A673 (cell line): Measurements from ENCODE around the gene GLI3. TPM values are rescaled to one million over a fixed set of nuclear protein-coding genes. Genes with fewer than 3 reads are reported as not detected.

ENCODE experiments used
- BruUV-seq: library from RNA; stranded (reverse); fragments of 400-500 nt; replicated peaks from 2 replicates; lab custom pipeline; 2021; lab: Mats Ljungman, UMichigan
- CTCF ChIA-PET: fragments of 300-600 bp; sonication (Branson Sonifier 250); formaldehyde crosslinking; loops from one replicate; lab custom pipeline; 2022; ENCODE audit warnings: antibody characterized with exemption; lab: Charles Lee
- POLR2A ChIA-PET: fragments of 300-600 bp; sonication (Branson Sonifier 250); formaldehyde crosslinking; loops from one replicate; lab custom pipeline; 2022; ENCODE audit warnings: antibody characterized with exemption; ENCODE audit not compliant: low non-redundant PET; lab: Charles Lee
- DNase-seq: peaks from one replicate; pipeline ENCODE4 v3.0.0-alpha.2; 2015; ENCODE audit warnings: low spot score
- H3K27ac ChIP-seq: fragments of 200-600 bp; sonication (generic); 2 replicates; pipeline ENCODE4 v1.5.1; 2016; ENCODE audit warnings: mixed run types, low read depth, mild to moderate bottlenecking, mixed read lengths, antibody characterized with exemption, low read length; ENCODE audit not compliant: poor library complexity, severe bottlenecking
- H3K27me3 ChIP-seq: fragments of 200-600 bp; sonication (generic); replicated peaks from 2 replicates; pipeline ENCODE4 v1.6.1; 2017; ENCODE audit warnings: mixed run types, low read depth, mild to moderate bottlenecking, mixed read lengths, antibody characterized with exemption, low read length; ENCODE audit not compliant: insufficient read depth, poor library complexity
- H3K36me3 ChIP-seq: fragments of 200-600 bp; sonication (generic); 2 replicates; pipeline ENCODE4 v1.6.1; 2016; ENCODE audit warnings: mixed run types, mild to moderate bottlenecking, mixed read lengths, antibody characterized with exemption, low read length; ENCODE audit not compliant: insufficient read depth, poor library complexity, severe bottlenecking
- H3K4me1 ChIP-seq: fragments of 200-600 bp; sonication (generic); 2 replicates; pipeline ENCODE4 v1.6.1; 2017; ENCODE audit warnings: mixed run types, mild to moderate bottlenecking, mixed read lengths, antibody characterized with exemption, low read length; ENCODE audit not compliant: insufficient read depth, poor library complexity, severe bottlenecking
- H3K4me3 ChIP-seq: fragments of 200-600 bp; sonication (generic); 2 replicates; pipeline ENCODE4 v1.5.1; 2016; ENCODE audit warnings: low read depth, mixed run types, mild to moderate bottlenecking, mixed read lengths, low read length; ENCODE audit not compliant: poor library complexity, severe bottlenecking
- H3K9me3 ChIP-seq: fragments of 200-600 bp; sonication (generic); 2 replicates; pipeline ENCODE4 v1.6.1; 2016; ENCODE audit warnings: mixed run types, low read depth, mild to moderate bottlenecking, mixed read lengths, antibody characterized with exemption, low read length; ENCODE audit not compliant: poor library complexity, severe bottlenecking
- EZH2 ChIP-seq: fragments of 200-600 bp; sonication (generic); IDR thresholded peaks from 2 replicates; pipeline ENCODE4 v1.6.1; 2017; ENCODE audit warnings: borderline replicate concordance, low read depth, mild to moderate bottlenecking, mixed read lengths, antibody characterized with exemption, low read length; ENCODE audit not compliant: poor library complexity, severe bottlenecking
- intact Hi-C: fragments of 100-400 bp; cut with micrococcal nuclease; formaldehyde crosslinking; loops from one replicate; pipeline ENCODE4 v1.10.0; 2022; ENCODE audit not compliant: unreplicated experiment
- total RNA-seq: library from RNA; stranded (reverse); gene quantifications from 2 replicates; pipeline ENCODE4 v1.2.3, GENCODE V29; 2021
- TF ChIP-seq, protein P1 (sequence below): fragments of 300-800, 200-600 bp; sonication (generic); conservative IDR thresholded peaks from 2 replicates; pipeline ENCODE4 v1.5.1; 2017; ENCODE audit warnings: low read depth, mild to moderate bottlenecking, antibody characterized with exemption, low read length, moderate library complexity, mixed read lengths

GLI3 gene
- total RNA-seq, 1 experiment from 2014 or later = 52.6 TPM

GRCh38 chr7:42025635-42026375 lies 211.2 kb downstream of the GLI3 start:
- no peaks in the 10 kb centered on the region for H3K9me3 ChIP-seq
- no TSS peak for BruUV-seq
- no peak for DNase-seq
- peaks cover 18% of the 10 kb centered on the region for H3K36me3 ChIP-seq
- no peaks in the 10 kb centered on the region for H3K27me3 ChIP-seq
- ChIA-PET POLR2A (no interaction called here), CTCF (interaction anchor here (1.3 kb wide), 1 partner anchor 85 kb away, joined by 3 read pairs; no protein-coding TSS in a partner anchor)
- peaks cover 12% of the 10 kb centered on the region for H3K4me1 ChIP-seq
- no peak for TF ChIP-seq EZH2
- TF ChIP-seq, protein P1, sequence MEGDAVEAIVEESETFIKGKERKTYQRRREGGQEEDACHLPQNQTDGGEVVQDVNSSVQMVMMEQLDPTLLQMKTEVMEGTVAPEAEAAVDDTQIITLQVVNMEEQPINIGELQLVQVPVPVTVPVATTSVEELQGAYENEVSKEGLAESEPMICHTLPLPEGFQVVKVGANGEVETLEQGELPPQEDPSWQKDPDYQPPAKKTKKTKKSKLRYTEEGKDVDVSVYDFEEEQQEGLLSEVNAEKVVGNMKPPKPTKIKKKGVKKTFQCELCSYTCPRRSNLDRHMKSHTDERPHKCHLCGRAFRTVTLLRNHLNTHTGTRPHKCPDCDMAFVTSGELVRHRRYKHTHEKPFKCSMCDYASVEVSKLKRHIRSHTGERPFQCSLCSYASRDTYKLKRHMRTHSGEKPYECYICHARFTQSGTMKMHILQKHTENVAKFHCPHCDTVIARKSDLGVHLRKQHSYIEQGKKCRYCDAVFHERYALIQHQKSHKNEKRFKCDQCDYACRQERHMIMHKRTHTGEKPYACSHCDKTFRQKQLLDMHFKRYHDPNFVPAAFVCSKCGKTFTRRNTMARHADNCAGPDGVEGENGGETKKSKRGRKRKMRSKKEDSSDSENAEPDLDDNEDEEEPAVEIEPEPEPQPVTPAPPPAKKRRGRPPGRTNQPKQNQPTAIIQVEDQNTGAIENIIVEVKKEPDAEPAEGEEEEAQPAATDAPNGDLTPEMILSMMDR = 0 out of 2 replicates have a peak, but pooled peaks have one; percentile 10
- no peak overlapping the region for H3K27ac ChIP-seq
- intact Hi-C loops = no loop called here
- no peak overlapping the region for H3K4me3 ChIP-seq

GRCh38 chr7:42024537-42024936 lies 212.5 kb downstream of the GLI3 start:
- Histone ChIP-seq H3K27me3 (no peaks in the 10 kb centered on the region), H3K27ac (no peak overlapping the region), H3K4me3 (no peak overlapping the region), H3K36me3 (peaks cover 18% of the 10 kb centered on the region), H3K9me3 (no peaks in the 10 kb centered on the region), H3K4me1 (peaks cover 22% of the 10 kb centered on the region)
- peak; percentile 49 for DNase-seq
- intact Hi-C loops = no loop called here
- BruUV-seq = no TSS peak
- no peak for TF ChIP-seq EZH2
- TF ChIP-seq, protein P1 = no peak
- ChIA-PET POLR2A (no interaction called here), CTCF (no interaction called here)

- no peak overlapping the region for H3K4me3 ChIP-seq
- H3K4me1 ChIP-seq = peaks cover 22% of the 10 kb centered on the region
- ChIA-PET CTCF (no interaction called here), POLR2A (no interaction called here)
- H3K27me3 ChIP-seq = no peaks in the 10 kb centered on the region
- BruUV-seq = no TSS peak
- H3K9me3 ChIP-seq = no peaks in the 10 kb centered on the region
- intact Hi-C loops = no loop called here
- peaks cover 18% of the 10 kb centered on the region for H3K36me3 ChIP-seq
- TF ChIP-seq, protein P1 = no peak
- TF ChIP-seq EZH2 = no peak
- no peak for DNase-seq
- H3K27ac ChIP-seq = no peak overlapping the region
These were observed 213.7 kb downstream of the GLI3 start for GRCh38 chr7:42023262-42023661.
